Glutamatergic neuron (in vitro differentiated cells): ENCODE measurements around the gene SPDYE16. TPM values are rescaled to one million over a fixed set of nuclear protein-coding genes. Genes with fewer than 3 reads are reported as not detected.
"Not testable (repeated sequence)": the region's sequence is repeated elsewhere in the genome, so short reads cannot be mapped to it uniquely, and the experiment has no call there.

Experiments used
- DNase-seq: peaks from one replicate; pipeline ENCODE4 v3.0.0; 2022
- H3K27ac Mint-ChIP-seq: one replicate; pipeline ENCODE4 v1.8.0; 2020; ENCODE audit warnings: mild to moderate bottlenecking, mixed read lengths, inconsistent platforms; ENCODE audit not compliant: unreplicated experiment
- H3K27me3 Mint-ChIP-seq: one replicate; pipeline ENCODE4 v1.8.0; 2020; ENCODE audit warnings: mild to moderate bottlenecking, moderate library complexity, mixed read lengths, inconsistent platforms; ENCODE audit not compliant: unreplicated experiment
- H3K36me3 Mint-ChIP-seq: one replicate; pipeline ENCODE4 v1.8.0; 2020; ENCODE audit warnings: mild to moderate bottlenecking, mixed read lengths, inconsistent platforms; ENCODE audit not compliant: unreplicated experiment
- H3K4me1 Mint-ChIP-seq: one replicate; pipeline ENCODE4 v1.8.0; 2020; ENCODE audit warnings: mild to moderate bottlenecking, low read depth, mixed read lengths, inconsistent platforms; ENCODE audit not compliant: unreplicated experiment
- H3K4me3 Mint-ChIP-seq: one replicate; pipeline ENCODE4 v1.8.0; 2020; ENCODE audit warnings: mild to moderate bottlenecking, mixed read lengths, inconsistent platforms; ENCODE audit not compliant: unreplicated experiment
- H3K9me3 Mint-ChIP-seq: one replicate; pipeline ENCODE4 v1.8.0; 2020; ENCODE audit warnings: mild to moderate bottlenecking, moderate library complexity, mixed read lengths, inconsistent platforms; ENCODE audit not compliant: unreplicated experiment
- total RNA-seq: library from RNA; stranded (reverse); fragmentation: NEBNext Ultra II Directional; extraction: Animal tissue kit (Norgen Biotek cat#: 25700); gene quantifications from one replicate; pipeline ENCODE4 v1.2.1, GENCODE V29; 2021; ENCODE audit not compliant: unreplicated experiment

The SPDYE16 gene
- total RNA-seq, 1 donor from 2014 or later = 0.20 TPM

DNA sequence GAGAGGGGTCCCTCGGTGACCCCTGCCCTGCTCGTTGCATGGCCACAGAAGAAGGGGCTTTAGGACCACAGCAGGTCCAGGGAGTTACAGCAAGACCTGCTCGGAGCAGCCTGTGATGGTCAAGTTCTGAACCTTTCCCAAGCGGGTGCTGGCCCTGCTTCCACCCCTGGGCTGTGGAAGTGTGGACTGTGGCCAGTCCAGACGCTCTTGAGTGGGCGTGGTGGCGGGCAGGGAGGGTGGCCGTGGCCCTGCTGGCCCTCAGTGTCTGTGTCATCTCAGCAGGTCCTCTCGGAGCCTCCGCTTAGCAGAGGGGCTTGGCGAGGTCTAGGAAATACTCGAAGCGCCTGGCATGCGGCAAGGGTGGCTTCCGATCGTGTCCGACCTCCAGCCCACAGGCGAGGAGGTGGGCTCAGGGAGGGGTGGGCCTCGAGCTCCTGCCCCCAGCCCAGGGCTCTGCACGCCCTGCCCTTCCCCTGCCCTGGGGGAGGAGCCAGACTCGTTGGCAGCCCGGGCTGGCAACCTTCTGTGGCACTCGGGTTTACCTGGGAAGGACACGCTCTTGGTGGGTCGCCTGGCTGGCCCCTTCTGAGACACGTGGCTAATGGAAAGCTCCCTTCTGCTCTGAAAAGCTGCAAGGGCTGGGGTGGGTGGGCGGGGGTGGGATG, 45.0 kb downstream of the SPDYE16 start:
- not testable (repeated sequence) for H3K4me1 Mint-ChIP-seq, H3K4me3 Mint-ChIP-seq, DNase-seq, H3K36me3 Mint-ChIP-seq, H3K27ac Mint-ChIP-seq, H3K9me3 Mint-ChIP-seq, H3K27me3 Mint-ChIP-seq

GRCh38 chr7:76495717-76496116, 47.4 kb downstream of the SPDYE16 start:
- not testable (repeated sequence) for H3K27me3 Mint-ChIP-seq, DNase-seq, H3K4me1 Mint-ChIP-seq, H3K9me3 Mint-ChIP-seq, H3K36me3 Mint-ChIP-seq, H3K27ac Mint-ChIP-seq, H3K4me3 Mint-ChIP-seq

GRCh38 chr7:76492139-76492538, 51.0 kb downstream of the SPDYE16 start:
- H3K27me3 Mint-ChIP-seq, H3K4me3 Mint-ChIP-seq, H3K27ac Mint-ChIP-seq, H3K36me3 Mint-ChIP-seq, DNase-seq, H3K9me3 Mint-ChIP-seq, H3K4me1 Mint-ChIP-seq: not testable (repeated sequence)

DNA sequence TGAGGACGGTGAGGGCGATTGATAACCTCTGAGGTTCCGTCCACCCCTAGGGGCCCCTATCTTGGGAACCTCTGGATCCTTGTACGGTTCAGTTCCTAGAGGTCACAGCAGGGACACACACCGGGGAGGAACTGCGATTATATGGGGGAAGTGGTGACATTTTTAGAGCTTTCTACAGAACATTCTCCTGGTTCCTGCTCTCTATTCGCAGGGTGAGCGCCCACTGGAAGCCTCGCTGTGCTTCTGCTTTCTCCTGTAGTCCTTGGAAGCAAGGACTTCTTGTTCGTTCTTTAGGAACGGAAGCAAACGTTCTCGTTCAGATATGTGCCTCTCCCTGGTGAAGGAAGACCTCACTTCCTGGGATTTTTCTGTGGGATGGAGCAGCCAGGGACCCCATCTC, 55.1 kb downstream of the SPDYE16 start:
- H3K4me1 Mint-ChIP-seq, H3K27ac Mint-ChIP-seq, H3K36me3 Mint-ChIP-seq, H3K9me3 Mint-ChIP-seq, H3K27me3 Mint-ChIP-seq, DNase-seq, H3K4me3 Mint-ChIP-seq: not testable (repeated sequence)

GRCh38 chr7:76486618-76487017, 56.5 kb downstream of the SPDYE16 start:
- not testable (repeated sequence) for H3K4me3 Mint-ChIP-seq, H3K27me3 Mint-ChIP-seq, H3K36me3 Mint-ChIP-seq, H3K27ac Mint-ChIP-seq, H3K9me3 Mint-ChIP-seq, H3K4me1 Mint-ChIP-seq, DNase-seq

GRCh38 chr7:76485822-76486610, 57.1 kb downstream of the SPDYE16 start:
- not testable (repeated sequence) for H3K27ac Mint-ChIP-seq, H3K27me3 Mint-ChIP-seq, H3K9me3 Mint-ChIP-seq, H3K4me3 Mint-ChIP-seq, H3K4me1 Mint-ChIP-seq, DNase-seq, H3K36me3 Mint-ChIP-seq

GRCh38 chr7:76484456-76484855, 58.6 kb downstream of the SPDYE16 start:
- H3K9me3 Mint-ChIP-seq, H3K27me3 Mint-ChIP-seq, H3K4me3 Mint-ChIP-seq: not testable (repeated sequence)

DNA sequence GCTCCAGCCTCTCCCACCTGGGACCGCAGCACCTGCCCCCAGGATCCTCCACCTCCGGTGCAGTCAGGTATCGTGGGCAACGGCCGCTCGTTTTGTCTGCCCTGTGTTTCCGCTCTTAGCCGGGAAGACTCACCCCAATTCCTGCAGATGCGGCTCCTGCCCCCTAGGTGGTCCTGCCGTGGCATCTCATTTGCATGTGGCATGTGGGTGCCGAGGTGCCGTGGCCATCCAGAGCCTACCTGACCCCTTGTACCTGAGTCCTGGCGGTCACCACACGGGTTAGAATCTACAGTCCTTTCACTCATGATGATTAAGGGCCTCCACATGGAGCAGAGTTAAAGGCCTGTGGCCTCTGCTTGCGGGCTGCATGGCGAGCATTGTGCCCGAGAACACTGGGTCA, 60.0 kb downstream of the SPDYE16 start:
- not testable (repeated sequence) for H3K4me3 Mint-ChIP-seq, H3K36me3 Mint-ChIP-seq, H3K27me3 Mint-ChIP-seq, H3K4me1 Mint-ChIP-seq, DNase-seq, H3K27ac Mint-ChIP-seq, H3K9me3 Mint-ChIP-seq

More at GRCh38 chr7:76484456-76484855, 58.6 kb downstream of the SPDYE16 start:
- not testable (repeated sequence) for H3K36me3 Mint-ChIP-seq, H3K27ac Mint-ChIP-seq, H3K4me1 Mint-ChIP-seq, DNase-seq

- H3K9me3 Mint-ChIP-seq, H3K36me3 Mint-ChIP-seq, DNase-seq, H3K27me3 Mint-ChIP-seq, H3K4me1 Mint-ChIP-seq, H3K27ac Mint-ChIP-seq, H3K4me3 Mint-ChIP-seq: not testable (repeated sequence)
Measured at GRCh38 chr7:76482660-76483059, 60.4 kb downstream of the SPDYE16 start.

Other genes with a start within 250 kb of the SPDYE16 start
- gene HSPB1, start 240.6 kb downstream of the SPDYE16 start, total RNA-seq = 50.4 TPM
- 650 TPM for gene YWHAG, start 184.3 kb downstream of the SPDYE16 start, total RNA-seq
- gene SSC4D, start 133.6 kb downstream of the SPDYE16 start, total RNA-seq = 6.1 TPM
- 3.4 TPM for gene ZP3, start 118.3 kb downstream of the SPDYE16 start, total RNA-seq
- gene DTX2, start 81.6 kb downstream of the SPDYE16 start, total RNA-seq = 23.3 TPM
- gene UPK3B, start 32.7 kb downstream of the SPDYE16 start, total RNA-seq = 6.5 TPM
- gene POMZP3, start 84.0 kb upstream of the SPDYE16 start, total RNA-seq = 29.5 TPM